Stimulated activated naive CD8-positive, alpha-beta T cell treated with anti-CD3 and anti-CD28 coated beads, Interleukin-15, amount 100 ng/mL, for 72 hours (primary cell): Measurements from ENCODE around the gene OR7C2.

Experiments
- ATAC-seq: fragments of 150-1000 bp; cut with Tn5 transposase; 2 replicates; pipeline ENCODE4 v1.10.0; 2021; ENCODE audit warnings: mild to moderate bottlenecking, moderate library complexity
- DNase-seq, 2 donors: peaks; one replicate each; pipeline ENCODE4 v3.0.0; 2021 to 2022
- H3K27ac Mint-ChIP-seq, 2 donors: one replicate each; pipeline ENCODE4 v1.8.0; 2022; ENCODE audit warnings: mild to moderate bottlenecking in 2 of 2, mixed read lengths in 2 of 2, moderate library complexity in 2 of 2
- H3K27me3 Mint-ChIP-seq: one replicate; pipeline ENCODE4 v1.8.0; 2022; ENCODE audit warnings: mixed read lengths
- H3K4me1 Mint-ChIP-seq: one replicate; pipeline ENCODE4 v1.8.0; 2022; ENCODE audit warnings: mild to moderate bottlenecking, mixed read lengths
- H3K4me3 Mint-ChIP-seq, 2 donors: one replicate each; pipeline ENCODE4 v1.8.0; 2022; ENCODE audit warnings: mild to moderate bottlenecking in 2 of 2, mixed read lengths in 2 of 2, moderate library complexity in 1 of 2
- H3K9me3 Mint-ChIP-seq, 2 donors: one replicate each; pipeline ENCODE4 v1.8.0; 2022; ENCODE audit warnings: mixed read lengths in 2 of 2

The OR7C2 gene

DNA sequence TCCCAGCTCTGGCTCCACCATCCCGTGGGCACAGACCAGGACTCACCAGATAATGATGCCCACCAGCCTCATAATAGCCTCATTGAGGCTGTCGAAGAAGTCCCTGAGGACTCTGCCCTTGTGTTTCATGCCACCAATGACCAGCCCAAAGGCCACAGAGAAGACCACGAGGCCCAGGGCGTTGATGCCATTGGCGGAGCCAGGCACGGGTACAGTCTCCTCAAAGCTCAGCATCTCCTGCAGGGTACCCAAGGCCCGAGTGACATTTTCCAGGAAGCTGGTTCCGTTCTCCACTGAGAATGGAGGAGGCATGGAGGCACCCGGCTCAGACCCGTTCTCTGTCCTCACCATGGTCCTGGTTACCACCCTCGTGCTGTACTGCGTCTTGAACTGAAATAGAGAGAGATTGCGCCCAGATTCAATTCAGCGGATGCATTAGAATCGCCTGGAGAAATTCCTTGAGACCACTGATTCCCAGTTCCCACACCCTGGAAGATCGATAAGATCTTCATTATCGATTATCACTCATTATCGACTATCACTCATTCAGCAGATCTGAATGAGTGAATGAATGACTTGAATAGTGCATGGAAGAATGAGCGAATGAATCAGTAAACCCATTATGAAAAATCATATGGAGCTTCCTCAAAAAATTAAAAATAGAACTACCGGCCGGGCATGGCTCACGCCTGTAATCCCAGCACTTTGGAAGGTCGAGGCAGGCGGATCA is 20.8 kb downstream of the OR7C2 start:
- ATAC-seq (no peak), DNase-seq (no peak)
- Mint-ChIP-seq H3K27me3 (no peaks in the 10 kb centered on the region), H3K4me3 (no peak overlapping the region), H3K4me1 (no peaks in the 10 kb centered on the region), H3K9me3 (peaks cover 2 to 18% of the 10 kb centered on the region in 2 donors), H3K27ac (no peak overlapping the region)

DNA sequence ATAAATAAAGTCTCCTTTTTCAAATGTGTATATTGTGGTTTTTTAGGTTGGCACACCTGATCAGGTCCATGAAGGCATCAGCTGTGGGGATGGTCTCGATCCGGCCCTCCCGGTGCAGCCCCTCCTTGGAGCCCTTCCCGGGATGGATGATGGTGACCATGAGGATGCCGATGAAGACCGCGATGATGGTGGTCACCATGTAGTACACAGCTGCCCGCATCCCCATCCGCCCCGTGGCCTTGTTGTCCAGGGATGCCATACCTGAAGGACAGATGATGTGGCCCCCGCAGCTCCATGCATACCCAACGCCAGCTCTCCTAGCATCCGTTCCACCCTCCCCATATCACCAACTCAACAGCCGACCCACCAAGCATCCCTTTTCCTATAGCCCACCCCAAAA is 27.0 kb downstream of the OR7C2 start:
- no peak overlapping the region for H3K4me3 Mint-ChIP-seq
- H3K27ac Mint-ChIP-seq = peak overlapping the region in 1 of 2 donors; percentile 79
- H3K4me1 Mint-ChIP-seq = no peaks in the 10 kb centered on the region
- ATAC-seq = no peak
- no peaks in the 10 kb centered on the region for H3K9me3 Mint-ChIP-seq
- no peak for DNase-seq
- H3K27me3 Mint-ChIP-seq = peaks cover under 1% of the 10 kb centered on the region

DNA sequence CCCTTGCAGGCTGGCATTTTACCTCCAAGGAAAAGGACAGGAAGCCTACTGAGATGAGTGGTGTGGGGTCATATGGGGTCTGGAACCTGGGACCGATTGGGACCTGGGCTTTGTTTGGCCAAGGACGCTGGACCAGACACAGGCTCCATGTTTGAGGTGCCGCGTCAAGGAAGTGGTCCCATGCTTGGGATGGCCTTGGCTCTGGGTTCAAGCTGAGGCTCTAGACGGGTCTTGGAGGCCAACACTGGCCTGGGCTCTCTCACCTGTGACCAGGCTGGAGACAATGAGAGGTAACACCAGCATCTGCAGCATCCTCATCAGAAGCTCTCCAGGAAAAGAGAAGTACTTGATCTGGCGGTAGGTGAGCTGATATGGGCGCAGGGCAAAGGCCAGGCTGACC is 30.2 kb downstream of the OR7C2 start:
- Mint-ChIP-seq H3K4me1 (no peaks in the 10 kb centered on the region), H3K9me3 (no peaks in the 10 kb centered on the region), H3K27me3 (peaks cover 7% of the 10 kb centered on the region), H3K4me3 (no peak overlapping the region), H3K27ac (peak overlapping the region in 1 of 2 donors; percentile 1)
- DNase-seq (no peak), ATAC-seq (no peak)

DNA sequence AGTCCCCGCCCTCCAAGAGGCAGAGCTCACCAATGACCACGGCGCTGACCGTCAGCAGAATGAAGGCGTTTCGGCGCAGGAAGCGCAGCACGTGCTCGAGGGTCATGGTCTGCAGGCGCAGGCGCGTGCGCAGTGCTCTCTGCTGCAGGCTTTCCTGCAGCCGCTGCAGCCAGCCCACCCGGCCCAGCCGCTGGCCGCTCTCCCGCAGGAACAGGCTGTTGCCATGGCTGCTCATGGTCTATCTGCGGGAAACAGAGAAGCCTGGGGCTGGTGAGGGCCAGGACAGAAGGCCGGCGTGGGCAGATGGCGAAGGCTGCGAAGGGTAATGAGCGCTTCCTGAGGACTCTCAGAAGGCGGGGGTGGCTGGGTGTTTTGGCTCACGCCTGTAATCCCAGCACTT is 31.4 kb downstream of the OR7C2 start:
- no peak overlapping the region for H3K4me3 Mint-ChIP-seq
- H3K27me3 Mint-ChIP-seq = peaks cover 16% of the 10 kb centered on the region
- ATAC-seq = no peak
- H3K9me3 Mint-ChIP-seq = no peaks in the 10 kb centered on the region
- DNase-seq = no peak
- no peaks in the 10 kb centered on the region for H3K4me1 Mint-ChIP-seq
- H3K27ac Mint-ChIP-seq = no peak overlapping the region

DNA sequence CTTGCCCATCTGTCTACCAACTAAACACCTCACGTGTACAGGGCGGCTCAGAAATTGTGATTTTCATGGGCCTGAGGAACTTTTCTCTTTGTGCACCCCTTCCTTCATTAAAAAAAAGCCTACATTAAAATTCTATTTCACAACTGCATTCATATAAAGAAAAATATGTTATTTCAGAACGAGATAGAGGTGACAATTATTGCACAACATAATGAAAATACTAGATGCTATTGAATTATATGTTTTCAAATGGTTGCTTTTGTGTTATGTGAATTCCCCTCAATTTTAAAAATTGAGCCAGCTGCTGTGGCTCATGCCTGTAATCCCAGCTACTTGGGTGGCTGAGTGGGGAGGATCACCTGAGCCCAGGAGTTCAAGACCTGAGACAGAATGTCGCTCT is 33.2 kb downstream of the OR7C2 start:
- Mint-ChIP-seq H3K27ac (no peak overlapping the region), H3K4me3 (no peak overlapping the region), H3K4me1 (peaks cover 4% of the 10 kb centered on the region), H3K27me3 (peaks cover 33% of the 10 kb centered on the region), H3K9me3 (no peaks in the 10 kb centered on the region)
- no peak for DNase-seq
- ATAC-seq = no peak

DNA sequence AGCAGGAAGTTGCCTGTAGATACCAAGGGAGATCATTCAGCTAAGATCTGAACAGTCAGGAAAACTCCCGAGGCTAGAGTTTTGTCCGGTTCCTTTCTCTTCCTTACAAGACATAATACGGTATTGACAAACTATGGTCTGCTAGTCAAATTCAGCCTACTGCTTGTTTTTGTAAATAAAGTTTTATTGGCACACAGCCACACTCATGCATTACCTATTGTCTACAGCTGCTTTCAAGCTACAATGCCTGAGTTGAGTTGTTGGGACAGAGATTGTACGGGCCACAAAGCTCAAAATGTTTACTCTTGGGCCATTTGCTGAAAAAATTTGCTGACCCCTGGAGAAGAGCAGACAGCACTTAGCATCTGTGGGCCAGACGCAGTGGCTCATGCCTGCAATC is 35.8 kb downstream of the OR7C2 start:
- Mint-ChIP-seq H3K27ac (no peak overlapping the region), H3K4me3 (no peak overlapping the region), H3K9me3 (no peaks in the 10 kb centered on the region), H3K4me1 (peaks cover 4% of the 10 kb centered on the region), H3K27me3 (peaks cover 50% of the 10 kb centered on the region)
- no peak for ATAC-seq
- no peak for DNase-seq

DNA sequence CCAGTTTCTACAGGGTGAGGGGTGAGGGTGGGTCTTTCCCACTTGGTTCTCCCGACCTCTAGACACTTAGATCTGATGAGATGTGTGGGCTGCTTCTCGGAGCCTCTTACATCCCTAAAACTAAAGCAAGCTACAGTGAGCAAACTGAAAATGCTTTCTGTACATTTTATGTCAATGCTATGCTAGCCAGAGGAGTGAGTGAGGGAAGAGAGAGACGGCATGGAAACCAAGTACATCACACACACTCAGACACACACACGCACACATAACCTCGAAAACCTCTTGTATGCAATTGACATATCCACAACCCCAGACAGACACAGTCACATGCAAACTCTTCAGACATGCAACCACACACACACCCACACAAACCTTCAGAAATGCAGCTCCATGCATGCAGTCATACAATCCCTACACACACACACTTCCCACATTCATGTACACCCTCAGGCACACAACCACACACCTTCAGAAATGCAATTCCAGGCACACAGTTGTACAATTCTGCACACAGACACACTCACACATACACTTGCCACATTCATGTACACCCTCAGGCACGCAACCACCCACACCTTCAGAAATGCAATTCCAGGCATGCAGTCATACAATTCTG is 37.0 kb downstream of the OR7C2 start:
- DNase-seq = no peak
- Mint-ChIP-seq H3K4me3 (no peak overlapping the region), H3K27me3 (peaks cover 50% of the 10 kb centered on the region)

DNA sequence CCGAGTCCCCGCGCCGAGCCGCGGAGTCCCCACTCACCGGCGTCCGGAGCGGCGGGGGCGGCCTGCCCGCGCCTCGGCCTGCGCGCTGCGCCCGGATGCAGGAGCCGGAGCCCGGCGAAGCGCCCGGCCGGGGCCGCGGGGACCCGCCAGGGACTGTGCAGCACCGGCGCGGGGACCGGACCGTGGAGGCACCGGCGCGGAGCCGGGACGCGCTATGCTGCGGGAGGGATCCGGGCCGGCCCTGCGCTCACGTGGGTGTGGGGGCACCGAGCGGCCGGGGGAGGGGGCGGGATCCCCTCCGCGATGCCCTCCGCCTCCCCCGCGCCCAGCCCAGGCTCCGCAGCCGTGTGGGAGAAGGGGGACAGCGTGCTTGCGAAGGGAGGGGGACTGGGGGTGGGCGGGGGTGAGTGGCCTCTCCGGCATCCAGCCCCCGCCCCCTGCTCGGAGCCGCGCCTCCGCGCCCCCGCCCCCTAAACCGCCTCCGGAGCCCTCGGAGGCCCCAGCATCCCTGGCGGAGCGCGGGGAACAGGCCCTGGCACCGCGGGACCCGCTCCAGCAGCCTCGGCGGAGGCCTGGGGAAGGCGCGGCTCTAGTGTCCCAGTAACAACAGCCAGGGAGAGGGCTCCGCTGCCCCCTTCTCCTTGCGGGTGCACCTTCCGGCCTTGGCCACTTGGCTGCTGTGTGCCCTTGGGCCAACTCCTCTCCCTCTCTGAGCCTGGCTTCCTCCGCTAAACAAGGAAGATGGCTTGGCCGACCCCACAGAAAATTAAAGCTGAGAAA is 38.4 kb downstream of the OR7C2 start, which contains the start of gene SLC1A6:
Gene SLC1A6, minus strand, starts transcription at position 389 of the 780 bp plus-strand sequence. CDS start 6,954 bp downstream, outside the sequence.
- Mint-ChIP-seq H3K27me3 (peaks cover 43% of the 10 kb centered on the region), H3K9me3 (no peaks in the 10 kb centered on the region), H3K4me3 (peak within 1 kb of the TSS; percentile 48 to 52), H3K27ac (no peak within 1 kb of the TSS), H3K4me1 (peaks cover 4% of the 10 kb centered on the region)
- ATAC-seq (no peak), DNase-seq (no peak)

More for the DNA sequence above, 37.0 kb downstream of the OR7C2 start:
- Mint-ChIP-seq H3K27ac (no peak overlapping the region), H3K9me3 (no peaks in the 10 kb centered on the region), H3K4me1 (peaks cover 4% of the 10 kb centered on the region)
- ATAC-seq = no peak

DNA sequence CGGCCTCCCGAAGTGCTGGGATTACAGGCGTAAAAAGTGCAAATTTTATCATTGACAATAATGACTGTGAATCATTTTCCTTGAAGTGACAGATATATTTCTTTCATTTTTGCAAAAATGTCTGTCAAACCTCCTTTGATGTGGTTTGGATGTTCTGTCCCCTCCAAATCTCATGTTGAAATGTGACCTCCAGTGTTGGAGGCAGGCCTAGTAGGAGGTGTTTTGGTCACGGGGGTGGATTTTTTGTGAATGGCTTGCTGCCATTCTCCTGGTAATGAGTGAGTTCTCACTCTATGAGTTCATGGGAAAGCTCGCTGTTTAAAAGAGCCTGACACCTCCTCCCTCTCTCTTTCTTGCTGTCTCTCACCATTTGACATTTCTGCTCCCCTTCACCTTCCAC is 43.8 kb downstream of the OR7C2 start:
- peak in 1 of 2 donors; percentile 13 for DNase-seq
- Mint-ChIP-seq H3K9me3 (peaks cover 0 to 6% of the 10 kb centered on the region in 2 donors), H3K4me1 (no peaks in the 10 kb centered on the region), H3K27me3 (peaks cover 21% of the 10 kb centered on the region), H3K4me3 (no peak overlapping the region), H3K27ac (no peak overlapping the region)
- no peak for ATAC-seq
